Naive thymus-derived CD8-positive, alpha-beta T cell (primary cell): ENCODE results near the gene TMEM50A. TPM values are rescaled to one million over a fixed set of nuclear protein-coding genes. Genes with fewer than 3 reads are reported as not detected.
"Not testable (repeated sequence)": the region's sequence is repeated elsewhere in the genome, so short reads cannot be mapped to it uniquely, and the experiment has no call there.

Experiments
- ATAC-seq, 2 donors: fragments of 150-1000 bp; cut with Tn5 transposase in 1 of 2; sonication (Bioruptor Pico), chemical (Tn5 transposase) in 1 of 2; 1 replicate in 1 of 2; 2 replicates in 1 of 2; pipeline ENCODE4 v1.10.0; 2021; ENCODE audit warnings: mild to moderate bottlenecking in 2 of 2, moderate library complexity in 2 of 2
- POLR2A ChIA-PET: fragments of 350-600 bp; sonication (Branson Sonifier 250); formaldehyde crosslinking; loops from one replicate; lab custom pipeline; 2021; ENCODE audit warnings: antibody characterized with exemption; lab: Charles Lee
- DNase-seq, 10 donors: peaks; one replicate each; pipeline versions ENCODE4 v3.0.0 to v3.0.0-alpha.2; 2020 to 2022
- H3K27ac Mint-ChIP-seq, 10 donors: one replicate each; pipeline ENCODE4 v1.8.0; 2020 to 2022; ENCODE audit warnings: mild to moderate bottlenecking in 10 of 10, mixed read lengths in 10 of 10, moderate library complexity in 4 of 10, inconsistent platforms in 1 of 10
- H3K27me3 Mint-ChIP-seq, 5 donors: one replicate each; pipeline ENCODE4 v1.8.0; 2021 to 2022; ENCODE audit warnings: mixed read lengths in 5 of 5
- H3K36me3 Mint-ChIP-seq, 3 donors: one replicate each; pipeline ENCODE4 v1.8.0; 2020 to 2022; ENCODE audit warnings: mixed read lengths in 3 of 3, mild to moderate bottlenecking in 2 of 3, inconsistent platforms in 1 of 3
- H3K4me1 Mint-ChIP-seq, 4 donors: one replicate each; pipeline ENCODE4 v1.8.0; 2021 to 2022; ENCODE audit warnings: mixed read lengths in 4 of 4
- H3K4me3 Mint-ChIP-seq, 10 donors: one replicate each; pipeline ENCODE4 v1.8.0; 2020 to 2022; ENCODE audit warnings: mild to moderate bottlenecking in 10 of 10, mixed read lengths in 10 of 10, moderate library complexity in 6 of 10, inconsistent platforms in 1 of 10
- H3K9me3 Mint-ChIP-seq, 9 donors: one replicate each; pipeline ENCODE4 v1.8.0; 2020 to 2022; ENCODE audit warnings: mixed read lengths in 9 of 9, mild to moderate bottlenecking in 3 of 9, inconsistent platforms in 1 of 9, moderate library complexity in 1 of 9
- polyA plus RNA-seq, 3 donors: library from polyadenylated mRNA; unstranded; fragments of 300-500 nt; fragmentation: Illumina TruSeq; gene quantifications; one replicate each; pipeline ENCODE4 v1.2.3, GENCODE V29; 2021
- total RNA-seq, 8 experiments: library from RNA in 2 of 8; stranded (reverse) in 2 of 8; gene quantifications; one replicate each; pipeline ENCODE4 v1.2.3 and lab custom pipeline; 2021 to 2026

Gene TMEM50A
- total and polyA plus RNA-seq, 5 experiments from 2014 or later = 89.0 to 201 (median 130) TPM

- DNase-seq = no peak
- peak overlapping the region in 2 of 10 donors; percentile 31 to 66 for H3K27ac Mint-ChIP-seq
- POLR2A ChIA-PET = interaction anchor here (1.7 kb wide), 1 partner anchor 110 kb away, joined by 5 read pairs; the partner anchor contains the start of gene SYF2
- peak overlapping the region in 3 of 10 donors; percentile 8 to 16 (median 13) for H3K4me3 Mint-ChIP-seq
- no peaks in the 10 kb centered on the region for H3K27me3 Mint-ChIP-seq
- peaks cover 0 to 54% (median 4%) of the 10 kb centered on the region in 3 donors for H3K36me3 Mint-ChIP-seq
- H3K9me3 Mint-ChIP-seq = no peaks in the 10 kb centered on the region
- ATAC-seq = no peak
- peaks cover 20 to 47% (median 32%) of the 10 kb centered on the region in 4 donors for H3K4me1 Mint-ChIP-seq
Measured at GRCh38 chr1:25341746-25342145, 3.6 kb downstream of the TMEM50A start.

GRCh38 chr1:25342846-25343245 lies 4.7 kb downstream of the TMEM50A start:
- H3K36me3 Mint-ChIP-seq = peaks cover 0 to 64% (median 6%) of the 10 kb centered on the region in 3 donors
- H3K27ac Mint-ChIP-seq = no peak overlapping the region
- ATAC-seq (no peak), DNase-seq (no peak)
- H3K9me3 Mint-ChIP-seq = no peaks in the 10 kb centered on the region
- H3K27me3 Mint-ChIP-seq = no peaks in the 10 kb centered on the region
- peaks cover 21 to 46% (median 35%) of the 10 kb centered on the region in 4 donors for H3K4me1 Mint-ChIP-seq
- no peak overlapping the region for H3K4me3 Mint-ChIP-seq
- POLR2A ChIA-PET = interaction anchor here (1.1 to 1.7 kb wide), 2 partner anchors 95 to 111 kb away, joined by 3 to 5 read pairs; partner anchors contain the start of genes RSRP1 and SYF2

DNA sequence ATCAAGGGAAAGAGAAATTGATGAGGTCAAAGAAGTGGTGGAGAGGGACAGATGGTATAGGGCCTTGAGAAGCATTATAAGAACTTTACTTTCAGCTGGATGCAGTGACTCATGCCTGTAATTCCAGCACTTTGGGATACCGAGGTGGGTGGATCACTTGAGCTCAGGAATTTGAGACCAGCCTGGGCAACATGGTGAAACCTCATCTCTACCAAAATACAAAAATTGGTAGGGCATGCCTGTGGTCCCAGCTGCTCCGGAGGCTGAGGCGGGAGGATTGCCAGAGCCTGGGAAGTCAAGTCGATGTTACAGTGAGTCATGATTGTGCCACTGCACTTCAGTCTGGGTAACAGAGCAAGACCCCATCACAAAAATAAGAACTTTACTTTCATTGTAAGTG lies 5.7 kb downstream of the TMEM50A start:
- peaks cover 0 to 71% (median 6%) of the 10 kb centered on the region in 3 donors for H3K36me3 Mint-ChIP-seq
- H3K4me1 Mint-ChIP-seq = peaks cover 23 to 47% (median 37%) of the 10 kb centered on the region in 4 donors
- DNase-seq (no peak), ATAC-seq (no peak)
- H3K27ac Mint-ChIP-seq = peak overlapping the region in 7 of 10 donors; percentile 18 to 63 (median 34)
- POLR2A ChIA-PET = no interaction called here
- H3K27me3 Mint-ChIP-seq = no peaks in the 10 kb centered on the region
- no peaks in the 10 kb centered on the region for H3K9me3 Mint-ChIP-seq
- no peak overlapping the region for H3K4me3 Mint-ChIP-seq

DNA sequence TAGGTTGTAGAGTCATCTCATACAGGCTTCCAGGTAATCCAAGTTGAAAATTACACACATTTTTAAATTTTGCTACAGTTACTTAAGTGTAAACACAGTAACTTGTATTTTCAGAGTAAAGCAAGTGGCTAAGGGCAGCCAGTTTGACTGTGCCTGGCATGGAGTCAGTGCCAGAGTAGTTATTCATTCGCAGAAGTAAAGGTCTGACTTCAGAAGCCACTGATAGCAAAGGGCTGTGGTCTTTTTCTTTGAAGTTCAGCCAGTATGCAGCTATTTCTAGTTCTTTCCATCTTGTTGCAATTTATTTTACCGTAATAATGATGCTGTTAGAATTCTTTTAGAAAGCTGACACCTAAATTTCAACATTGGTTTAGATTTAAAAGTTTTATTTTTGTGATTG lies 9.4 kb downstream of the TMEM50A start:
- no peaks in the 10 kb centered on the region for H3K9me3 Mint-ChIP-seq
- no peak for ATAC-seq
- peaks cover 0 to 87% (median 8%) of the 10 kb centered on the region in 3 donors for H3K36me3 Mint-ChIP-seq
- H3K4me3 Mint-ChIP-seq = no peak overlapping the region
- peaks cover 13 to 23% (median 14%) of the 10 kb centered on the region in 4 donors for H3K4me1 Mint-ChIP-seq
- POLR2A ChIA-PET = no interaction called here
- H3K27me3 Mint-ChIP-seq = no peaks in the 10 kb centered on the region
- peak overlapping the region in 1 of 10 donors; percentile 53 for H3K27ac Mint-ChIP-seq
- DNase-seq = no peak

GRCh38 chr1:25349606-25350005 lies 11.5 kb downstream of the TMEM50A start:
- DNase-seq = no peak
- peaks cover 0 to 84% (median 8%) of the 10 kb centered on the region in 3 donors for H3K36me3 Mint-ChIP-seq
- POLR2A ChIA-PET = no interaction called here
- H3K27ac Mint-ChIP-seq = no peak overlapping the region
- no peak for ATAC-seq
- H3K9me3 Mint-ChIP-seq = no peaks in the 10 kb centered on the region
- peaks cover 0 to 12% (median 6%) of the 10 kb centered on the region in 4 donors for H3K4me1 Mint-ChIP-seq
- no peaks in the 10 kb centered on the region for H3K27me3 Mint-ChIP-seq
- no peak overlapping the region for H3K4me3 Mint-ChIP-seq

GRCh38 chr1:25355841-25356395 lies 17.8 kb downstream of the TMEM50A start:
- POLR2A ChIA-PET = interaction anchor here (0.6 kb wide), 1 partner anchor 456 kb away, joined by 3 read pairs; no protein-coding TSS in a partner anchor
- peaks cover 12 to 88% (median 15%) of the 10 kb centered on the region in 3 donors for H3K36me3 Mint-ChIP-seq
- H3K27ac Mint-ChIP-seq = peak overlapping the region; percentile 46 to 88 (median 79)
- peak overlapping the region in 4 of 10 donors; percentile 5 to 67 (median 34) for H3K4me3 Mint-ChIP-seq
- ATAC-seq (no peak), DNase-seq (no peak)
- no peaks in the 10 kb centered on the region for H3K9me3 Mint-ChIP-seq
- H3K27me3 Mint-ChIP-seq = no peaks in the 10 kb centered on the region
- peaks cover 15 to 21% (median 19%) of the 10 kb centered on the region in 4 donors for H3K4me1 Mint-ChIP-seq

DNA sequence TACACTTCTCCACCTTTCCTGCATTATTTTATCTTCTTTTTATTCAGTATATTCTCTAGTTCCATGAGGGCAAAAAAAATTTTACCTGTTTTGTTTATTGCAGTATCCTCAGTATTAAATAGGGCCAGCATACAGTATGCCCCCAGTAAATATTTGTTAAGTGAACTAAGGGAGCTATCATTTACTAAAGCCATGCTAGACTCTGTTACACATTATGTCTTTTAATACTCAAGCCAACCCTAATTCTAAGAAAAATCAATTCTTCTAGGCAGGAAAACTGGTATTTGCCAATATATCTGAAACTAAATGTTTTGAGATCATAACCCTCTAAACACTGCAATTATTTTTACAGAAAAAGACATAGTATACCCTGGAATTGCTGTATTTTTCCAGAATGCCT lies 18.3 kb downstream of the TMEM50A start:
- Mint-ChIP-seq H3K27ac (peak overlapping the region; percentile 46 to 88 (median 79)), H3K36me3 (peaks cover 12 to 89% (median 16%) of the 10 kb centered on the region in 3 donors), H3K4me3 (peak overlapping the region in 1 of 10 donors; percentile 5), H3K9me3 (no peaks in the 10 kb centered on the region), H3K27me3 (no peaks in the 10 kb centered on the region), H3K4me1 (peaks cover 15 to 21% (median 19%) of the 10 kb centered on the region in 4 donors)
- POLR2A ChIA-PET = no interaction called here
- ATAC-seq (no peak), DNase-seq (no peak)

- no peak for DNase-seq
- POLR2A ChIA-PET = no interaction called here
- H3K36me3 Mint-ChIP-seq = peaks cover 12 to 89% (median 20%) of the 10 kb centered on the region in 3 donors
- H3K4me3 Mint-ChIP-seq = peak overlapping the region in 4 of 10 donors; percentile 40 to 65 (median 56)
- peak overlapping the region in 8 of 10 donors; percentile 46 to 88 (median 79) for H3K27ac Mint-ChIP-seq
- no peaks in the 10 kb centered on the region for H3K9me3 Mint-ChIP-seq
- no peaks in the 10 kb centered on the region for H3K27me3 Mint-ChIP-seq
- no peak for ATAC-seq
- H3K4me1 Mint-ChIP-seq = peaks cover 15 to 25% (median 19%) of the 10 kb centered on the region in 4 donors
Measured at GRCh38 chr1:25356848-25357247, 18.7 kb downstream of the TMEM50A start.

DNA sequence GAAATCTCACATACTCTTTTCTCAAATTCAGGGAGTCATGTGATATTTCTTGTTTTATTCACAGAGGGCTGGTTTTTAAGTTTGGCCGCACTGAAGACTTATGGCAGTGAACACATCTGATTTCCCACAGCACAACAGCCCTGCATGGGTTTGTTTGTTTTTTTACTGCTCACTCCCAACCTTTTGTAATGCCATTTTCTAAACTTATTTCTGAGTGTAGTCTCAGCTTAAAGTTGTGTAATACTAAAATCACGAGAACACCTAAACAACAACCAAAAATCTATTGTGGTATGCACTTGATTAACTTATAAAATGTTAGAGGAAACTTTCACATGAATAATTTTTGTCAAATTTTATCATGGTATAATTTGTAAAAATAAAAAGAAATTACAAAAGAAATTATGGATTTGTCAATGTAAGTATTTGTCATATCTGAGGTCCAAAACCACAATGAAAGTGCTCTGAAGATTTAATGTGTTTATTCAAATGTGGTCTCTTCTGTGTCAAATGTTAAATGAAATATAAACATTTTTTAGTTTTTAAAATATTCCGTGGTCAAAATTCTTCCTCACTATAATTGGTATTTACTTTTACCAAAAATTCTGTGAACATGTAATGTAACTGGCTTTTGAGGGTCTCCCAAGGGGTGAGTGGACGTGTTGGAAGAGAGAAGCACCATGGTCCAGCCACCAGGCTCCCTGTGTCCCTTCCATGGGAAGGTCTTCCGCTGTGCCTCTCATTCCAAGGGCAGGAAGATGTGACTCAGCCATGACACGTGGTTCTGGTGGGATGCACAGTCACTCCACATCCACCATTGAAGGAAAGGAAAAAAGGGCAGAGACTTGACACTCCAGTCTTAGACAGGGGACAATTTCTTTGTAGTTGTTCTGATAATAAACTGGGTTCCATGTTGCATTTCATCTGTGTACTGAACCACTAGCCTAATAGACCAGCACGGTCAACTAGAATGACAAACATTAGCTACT lies 22.8 kb downstream of the TMEM50A start:
- no peak for ATAC-seq
- H3K36me3 Mint-ChIP-seq = peaks cover 10 to 58% (median 14%) of the 10 kb centered on the region in 3 donors
- no peaks in the 10 kb centered on the region for H3K27me3 Mint-ChIP-seq
- peaks cover 12 to 19% (median 13%) of the 10 kb centered on the region in 4 donors for H3K4me1 Mint-ChIP-seq
- H3K9me3 Mint-ChIP-seq = no peaks in the 10 kb centered on the region
- no peak overlapping the region for H3K4me3 Mint-ChIP-seq
- no peak for DNase-seq
- POLR2A ChIA-PET = no interaction called here
- H3K27ac Mint-ChIP-seq = peak overlapping the region in 6 of 10 donors; percentile 1 to 83 (median 76)

DNA sequence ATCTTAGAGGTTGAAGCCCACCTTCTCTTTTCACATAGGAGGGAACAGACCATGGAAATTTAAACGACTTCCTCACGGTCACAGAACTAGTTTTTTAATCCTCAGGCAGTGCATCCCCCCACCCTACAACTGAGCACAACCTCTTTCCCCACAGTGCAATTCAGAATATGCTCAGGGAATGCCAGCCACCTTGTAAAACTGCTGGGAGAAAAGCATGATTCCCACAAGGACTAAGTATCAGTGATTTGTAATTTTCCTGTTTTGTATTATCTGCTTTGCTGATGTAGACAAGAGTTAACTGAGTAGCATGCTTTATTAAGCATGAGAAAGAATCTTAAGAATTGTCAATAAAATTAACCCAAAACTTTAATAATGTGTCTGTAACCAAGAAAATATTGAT lies 23.8 kb downstream of the TMEM50A start:
- Mint-ChIP-seq H3K27ac (peak overlapping the region in 7 of 10 donors; percentile 1 to 83 (median 60)), H3K27me3 (no peaks in the 10 kb centered on the region), H3K4me3 (no peak overlapping the region), H3K4me1 (peaks cover 4 to 12% (median 6%) of the 10 kb centered on the region in 4 donors), H3K36me3 (peaks cover 4 to 51% (median 12%) of the 10 kb centered on the region in 3 donors), H3K9me3 (no peaks in the 10 kb centered on the region)
- DNase-seq = no peak
- ATAC-seq = no peak
- POLR2A ChIA-PET = no interaction called here

GRCh38 chr1:25362634-25363559 lies 24.8 kb downstream of the TMEM50A start:
- POLR2A ChIA-PET, H3K4me1 Mint-ChIP-seq, H3K9me3 Mint-ChIP-seq, H3K4me3 Mint-ChIP-seq, H3K27me3 Mint-ChIP-seq, DNase-seq: not testable (repeated sequence)
- Mint-ChIP-seq H3K27ac (peak overlapping the region in 2 of 10 donors; percentile 60 to 77), H3K36me3 (peaks cover 4 to 41% (median 9%) of the 10 kb centered on the region in 3 donors)
- ATAC-seq = peak; percentile 87 to 90

DNA sequence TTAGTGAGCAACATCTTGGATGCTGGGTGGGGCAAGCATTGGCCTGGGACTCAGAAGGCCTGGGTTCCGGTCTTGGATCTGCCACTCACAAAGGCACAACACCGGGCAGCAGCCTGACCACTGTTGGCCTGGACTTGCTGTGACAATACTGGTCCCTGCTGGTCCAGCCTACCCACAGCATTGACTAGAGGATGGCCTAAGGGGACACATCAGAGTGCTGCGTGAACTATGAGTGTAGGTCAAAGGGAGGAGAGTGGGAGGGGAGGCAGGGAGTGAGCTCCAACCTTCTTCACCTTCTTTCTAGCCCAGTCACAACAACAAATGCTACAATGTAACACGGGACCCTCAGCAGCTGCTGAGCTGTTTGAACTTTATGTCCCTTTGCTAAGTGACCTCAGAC lies 31.1 kb downstream of the TMEM50A start:
- no peak overlapping the region for H3K27ac Mint-ChIP-seq
- H3K36me3 Mint-ChIP-seq = no peaks in the 10 kb centered on the region
- no peak overlapping the region for H3K4me3 Mint-ChIP-seq
- DNase-seq = no peak
- H3K9me3 Mint-ChIP-seq = no peaks in the 10 kb centered on the region
- H3K4me1 Mint-ChIP-seq = no peaks in the 10 kb centered on the region
- POLR2A ChIA-PET = no interaction called here
- ATAC-seq = no peak
- no peaks in the 10 kb centered on the region for H3K27me3 Mint-ChIP-seq
